Measurements from ENCODE around the gene RPS6KB2. TPM values are rescaled to one million over a fixed set of nuclear protein-coding genes. Genes with fewer than 3 reads are reported as not detected.

RPS6KB2 gene
- total and polyA plus RNA-seq, 9 of the 15 experiments (the other 6 are each of a cell fraction or from before 2014, with no cell fraction given) = 0.42 to 122 (median 82.6) TPM

DNA sequence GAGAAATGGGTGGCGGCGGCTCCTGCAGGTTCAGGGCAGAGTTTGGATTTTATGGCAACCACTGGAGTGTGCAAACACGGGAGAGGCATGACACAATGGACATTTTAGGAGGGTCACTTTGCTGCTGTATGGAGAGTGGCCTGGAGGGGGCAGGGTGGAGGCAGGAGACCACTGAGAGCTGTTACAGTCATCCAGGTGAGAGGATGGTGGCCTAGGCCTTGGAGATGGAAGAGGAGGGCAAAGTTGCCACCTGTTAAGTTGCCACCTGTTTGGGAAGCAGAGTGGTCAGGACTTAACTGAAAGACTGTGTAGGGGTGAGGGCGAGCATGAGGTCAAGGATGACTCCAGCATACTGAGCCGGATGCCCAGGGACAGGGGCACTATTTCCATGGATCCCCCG is 38.8 kb upstream of the RPS6KB2 start:
- no peak overlapping the region for H2AFZ ChIP-seq (ENCODE audit: low read depth, low read length)
- H3K4me3 ChIP-seq = no peak overlapping the region
- ATAC-seq (peak; percentile 76), FAIRE-seq (peak; percentile 87), DNase-seq (ENCODE audit: extremely low read depth in 1 of 4, low spot score in 3 of 4) (peak; percentile 57 to 77 (median 65))
- H3K4me1 ChIP-seq (replicated peaks in 1 of 2; ENCODE audit: control insufficient read depth in 2 of 2, insufficient read depth in 2 of 2, low read length in 2 of 2) = peaks cover 7 to 56% of the 10 kb centered on the region in 2 experiments; a peak in 4 of 5 replicates
- intact Hi-C loops (cut with micrococcal nuclease) = no loop called here
- no TSS peak for BruUV-seq (replicated peaks)
- POLR2A ChIA-PET = interaction anchor here (0.5 to 0.8 kb wide), 4 partner anchors 8 to 414 kb away, joined by 3 to 4 read pairs (median 4); no protein-coding TSS in a partner anchor
- H3K9ac ChIP-seq (ENCODE audit: insufficient read depth in 1 of 2, low read depth in 2 of 2, low read length in 2 of 2) = peak overlapping the region in 1 of 2 experiments; percentile 11; a peak in 1 of 4 replicates
- no peak overlapping the region for H3K27ac ChIP-seq (ENCODE audit: extremely low read depth, low read depth, low read length)
- H3K27me3 ChIP-seq (ENCODE audit: control insufficient read depth in 2 of 2, insufficient read depth in 2 of 2, low read length in 2 of 2) = no peaks in the 10 kb centered on the region
- peaks cover 3% of the 10 kb centered on the region for H3K9me1 ChIP-seq (ENCODE audit: control insufficient read depth, insufficient read depth, low read length)
- H4K20me1 ChIP-seq (replicated peaks; ENCODE audit: control insufficient read depth, insufficient read depth, low read length) = no peaks in the 10 kb centered on the region; the same call in 1 of the 2 replicates
- no peaks in the 10 kb centered on the region for H3K9me3 ChIP-seq (replicated peaks; ENCODE audit: control insufficient read depth, insufficient read depth, low read depth, low read length)
- 56% methylated on average over 4 of the region's 6 CpGs for WGBS (ENCODE audit: insufficient coverage, low coverage, missing lambda C conversion rate)
- CTCF ChIA-PET (ENCODE audit: low intra/inter-chr PET ratio) = no interaction called here
- H3K79me2 ChIP-seq (ENCODE audit: control insufficient read depth, insufficient read depth, low read length) = peaks cover 25% of the 10 kb centered on the region
- H3K4me2 ChIP-seq (ENCODE audit: insufficient read depth, low read length) = no peak overlapping the region
- in situ Hi-C loops (cut with MboI) = no loop called here
- H3K36me3 ChIP-seq (ENCODE audit: control insufficient read depth, insufficient read depth, low read length) = peaks cover 13% of the 10 kb centered on the region; the same call in 2 of the 3 replicates
- TF ChIP-seq RCOR1 (IDR thresholded peaks at IDR 0.05; ENCODE audit: borderline replicate concordance in 1 of 2, low read depth in 2 of 2, low read length in 2 of 2) (0 out of 4 replicates have a peak, but pooled peaks of 1 of the 2 experiments have one; percentile 29), ZNF274 (IDR thresholded peaks at IDR 0.05; ENCODE audit: borderline replicate concordance, low read depth, low read length) (no peak), ZNF764 (CRISPR knock-in tag; IDR thresholded peaks at IDR 0.05; ENCODE audit: low read depth) (peak; percentile 67; the same call in 1 of the 2 replicates), CREB1 (IDR thresholded peaks at IDR 0.05) (no peak), CREB1 (CRISPR knock-in tag; IDR thresholded peaks at IDR 0.05) (peak; percentile 25; the same call in 1 of the 2 replicates), SNIP1 (IDR thresholded peaks at IDR 0.05; ENCODE audit: low read depth) (no peak), XRCC5 (IDR thresholded peaks at IDR 0.05; ENCODE audit: low read depth, low read length) (0 out of 2 replicates have a peak, but pooled peaks have one; percentile 47), MCM7 (IDR thresholded peaks at IDR 0.05) (no peak), SP1 (CRISPR knock-in tag; IDR thresholded peaks at IDR 0.05) (peak; percentile 46; the same call in 1 of the 2 replicates), HDGF (IDR thresholded peaks at IDR 0.05) (0 out of 2 replicates have a peak, but pooled peaks have one; percentile 48), SMC3 (conservative IDR thresholded peaks at IDR 0.05; ENCODE audit: insufficient read depth, low read depth, low read length) (peak; percentile 64)
- TF ChIP-seq, protein P1, sequence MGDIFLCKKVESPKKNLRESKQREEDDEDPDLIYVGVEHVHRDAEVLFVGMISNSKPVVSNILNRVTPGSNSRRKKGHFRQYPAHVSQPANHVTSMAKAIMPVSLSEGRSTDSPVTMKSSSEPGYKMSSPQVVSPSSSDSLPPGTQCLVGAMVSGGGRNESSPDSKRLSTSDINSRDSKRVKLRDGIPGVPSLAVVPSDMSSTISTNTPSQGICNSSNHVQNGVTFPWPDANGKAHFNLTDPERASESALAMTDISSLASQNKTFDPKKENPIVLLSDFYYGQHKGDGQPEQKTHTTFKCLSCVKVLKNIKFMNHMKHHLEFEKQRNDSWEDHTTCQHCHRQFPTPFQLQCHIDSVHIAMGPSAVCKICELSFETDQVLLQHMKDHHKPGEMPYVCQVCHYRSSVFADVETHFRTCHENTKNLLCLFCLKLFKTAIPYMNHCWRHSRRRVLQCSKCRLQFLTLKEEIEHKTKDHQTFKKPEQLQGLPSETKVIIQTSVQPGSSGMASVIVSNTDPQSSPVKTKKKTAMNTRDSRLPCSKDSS (IDR thresholded peaks at IDR 0.05; ENCODE audit: low read depth, partially characterized antibody) = no peak
- TF ChIP-seq, protein P2, sequence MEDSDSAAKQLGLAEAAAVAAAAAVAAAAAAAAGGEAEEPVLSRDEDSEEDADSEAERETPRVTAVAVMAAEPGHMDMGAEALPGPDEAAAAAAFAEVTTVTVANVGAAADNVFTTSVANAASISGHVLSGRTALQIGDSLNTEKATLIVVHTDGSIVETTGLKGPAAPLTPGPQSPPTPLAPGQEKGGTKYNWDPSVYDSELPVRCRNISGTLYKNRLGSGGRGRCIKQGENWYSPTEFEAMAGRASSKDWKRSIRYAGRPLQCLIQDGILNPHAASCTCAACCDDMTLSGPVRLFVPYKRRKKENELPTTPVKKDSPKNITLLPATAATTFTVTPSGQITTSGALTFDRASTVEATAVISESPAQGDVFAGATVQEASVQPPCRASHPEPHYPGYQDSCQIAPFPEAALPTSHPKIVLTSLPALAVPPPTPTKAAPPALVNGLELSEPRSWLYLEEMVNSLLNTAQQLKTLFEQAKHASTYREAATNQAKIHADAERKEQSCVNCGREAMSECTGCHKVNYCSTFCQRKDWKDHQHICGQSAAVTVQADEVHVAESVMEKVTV (CRISPR knock-in tag; IDR thresholded peaks at IDR 0.05) = peak; percentile 32; the same call in 1 of the 2 replicates

Data from K562 (cell line).